ENCODE results near the gene SAMSN1. TPM values are rescaled to one million over a fixed set of nuclear protein-coding genes. Genes with fewer than 3 reads are reported as not detected.

SAMSN1 gene
- total RNA-seq = 3.6 and 10.8 TPM in 2 replicates

DNA sequence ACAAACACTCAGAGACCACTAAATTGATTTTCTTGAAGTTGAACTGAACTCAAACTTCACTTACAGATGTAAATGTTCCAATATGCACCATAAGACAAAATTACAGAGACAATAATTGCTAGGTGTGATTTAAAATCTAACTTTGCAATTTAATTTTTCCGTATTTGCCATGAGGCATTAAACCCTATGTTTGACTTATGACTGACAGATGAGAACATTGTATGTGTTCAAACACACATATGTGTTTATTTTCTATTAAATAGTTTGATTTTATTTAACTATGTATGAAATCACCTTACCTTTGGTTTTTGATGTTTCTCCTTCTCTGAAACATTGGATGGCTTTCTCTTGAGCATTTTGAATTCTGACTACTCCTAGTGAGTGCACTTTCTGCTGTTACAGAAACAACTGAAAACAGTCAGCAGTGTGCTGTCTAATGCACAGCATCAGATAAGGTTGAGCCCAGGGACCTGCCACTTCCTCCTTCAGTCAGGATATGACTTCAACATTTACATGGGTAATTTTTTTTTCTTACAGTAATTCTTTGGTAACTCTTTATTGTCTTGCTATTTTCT lies at the start of gene SAMSN1:
Gene SAMSN1, minus strand, starts transcription at position 410 of the 575 bp plus-strand sequence. Its CDS starts 54 bp downstream, at position 356.

Other genes starting within 250 kb of the SAMSN1 start
- gene HSPA13, start 163.2 kb downstream of the SAMSN1 start, total RNA-seq = 57.4 and 74.7 TPM in 2 replicates